Activated CD8-positive, alpha-beta memory T cell treated with anti-CD3 and anti-CD28 coated beads, Interleukin-2, amount 50 U/mL, for 1 hour (primary cell): ENCODE measurements around the gene PRR30.
"Not testable (repeated sequence)": the region's sequence is repeated elsewhere in the genome, so short reads cannot be mapped to it uniquely, and the experiment has no call there.

ENCODE experiments used
- DNase-seq: peaks from one replicate; pipeline ENCODE4 v3.0.0-alpha.2; 2020; ENCODE audit errors: extremely low read depth

PRR30 gene

DNA sequence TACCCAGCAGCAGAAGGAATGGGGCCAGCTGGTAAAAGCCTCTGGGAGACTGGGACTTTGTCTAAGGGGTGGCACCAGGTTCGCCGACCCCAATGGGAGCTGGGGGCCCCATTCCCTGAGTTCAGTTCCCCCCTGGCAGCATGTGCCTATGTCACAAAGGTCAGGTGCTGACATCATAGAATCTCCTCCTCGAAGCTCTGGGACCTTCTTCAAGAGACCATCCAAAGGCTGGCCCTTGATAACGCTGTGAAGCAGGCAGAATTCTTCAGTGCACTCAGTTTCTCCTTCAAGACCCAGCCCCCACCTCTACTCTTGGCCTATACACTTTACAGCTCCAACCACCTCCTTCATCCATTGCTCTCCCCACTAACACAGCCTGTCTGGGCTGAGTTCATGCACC is at the start of gene PRR30:
Gene PRR30, minus strand, starts transcription at position 101 of the 400 bp plus-strand sequence. CDS start 1,081 bp downstream, outside the sequence.
- DNase-seq, result no peak

- no peak for DNase-seq
Observed at GRCh38 chr2:27186613-27187345, 47.6 kb upstream of the PRR30 start.

DNA sequence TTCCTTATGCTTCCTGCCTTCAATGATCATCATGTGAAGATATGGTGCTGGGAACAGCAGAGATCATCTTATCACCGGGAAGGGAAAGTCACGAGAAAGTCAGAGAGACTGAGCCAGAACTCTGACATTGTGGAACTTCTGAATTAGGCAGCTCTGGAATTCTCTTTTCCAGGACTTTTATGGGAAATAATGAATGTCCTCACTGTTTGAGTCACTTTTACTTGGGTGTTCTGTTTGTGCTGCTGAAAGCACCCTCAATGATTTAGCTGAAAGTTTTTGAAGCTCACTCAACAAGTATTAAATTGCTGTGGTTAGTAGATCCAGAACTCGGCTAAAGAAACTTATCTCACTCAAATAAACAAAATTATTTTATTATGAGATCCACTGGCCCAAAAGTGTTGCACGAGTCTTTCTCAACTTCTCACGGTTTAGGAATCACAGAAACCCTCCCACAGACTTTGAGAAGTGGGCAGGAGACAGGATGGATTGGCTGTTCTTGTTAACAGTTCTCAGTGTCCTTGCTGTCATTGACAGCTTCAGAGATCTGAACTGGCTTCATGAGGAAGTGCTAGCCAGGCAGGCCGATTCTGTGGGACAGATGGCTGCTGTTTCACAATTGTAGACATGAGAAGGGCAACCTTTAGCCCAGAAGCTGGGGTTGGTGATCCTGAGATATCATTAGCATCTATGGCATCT is 46.3 kb upstream of the PRR30 start:
- DNase-seq, result no peak

- no peak for DNase-seq
Observed at GRCh38 chr2:27184115-27184514, 44.9 kb upstream of the PRR30 start.

DNA sequence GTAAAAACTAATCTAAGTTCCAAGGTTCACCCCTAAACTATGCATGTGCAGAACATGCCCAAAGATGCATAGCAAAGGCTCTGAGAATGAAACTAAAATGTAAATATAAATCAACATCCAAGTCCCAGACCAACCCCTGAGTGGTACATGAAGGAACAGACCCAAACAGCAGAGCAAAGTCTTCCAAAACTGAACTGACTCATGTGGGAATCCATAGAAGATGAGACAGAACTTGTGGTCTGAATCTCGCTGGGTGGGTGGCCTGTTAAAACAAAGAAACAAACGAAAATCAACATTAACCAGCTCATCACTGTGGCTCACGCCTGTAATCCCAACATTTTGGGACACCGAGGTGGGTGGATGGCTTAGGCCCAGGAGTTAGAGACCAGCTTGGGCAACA is 43.1 kb upstream of the PRR30 start:
- no peak for DNase-seq

- DNase-seq, result no peak
Observed at GRCh38 chr2:27179344-27180000, 40.3 kb upstream of the PRR30 start.

DNA sequence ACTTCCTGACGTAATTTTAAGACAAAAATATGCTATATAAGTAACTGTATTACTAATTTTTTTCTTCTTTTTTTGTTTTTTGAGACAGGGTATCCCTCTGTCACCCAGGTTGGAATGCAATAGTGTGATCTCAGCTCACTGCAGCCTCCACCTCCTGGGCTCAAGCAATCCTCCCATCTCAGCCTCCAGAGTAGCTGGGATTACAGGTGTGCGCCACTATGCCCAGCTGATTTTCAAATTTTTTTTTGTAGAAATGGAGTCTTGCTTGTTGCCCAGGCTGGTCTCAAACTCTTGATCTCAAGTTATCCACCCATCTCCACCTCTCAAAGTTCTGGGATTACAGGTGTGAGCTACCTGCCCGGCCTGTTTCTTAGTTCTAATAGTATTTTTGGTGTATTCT is 39.3 kb upstream of the PRR30 start:
- no peak for DNase-seq

GRCh38 chr2:27177441-27178351 is 38.5 kb upstream of the PRR30 start:
- DNase-seq, result no peak

DNA sequence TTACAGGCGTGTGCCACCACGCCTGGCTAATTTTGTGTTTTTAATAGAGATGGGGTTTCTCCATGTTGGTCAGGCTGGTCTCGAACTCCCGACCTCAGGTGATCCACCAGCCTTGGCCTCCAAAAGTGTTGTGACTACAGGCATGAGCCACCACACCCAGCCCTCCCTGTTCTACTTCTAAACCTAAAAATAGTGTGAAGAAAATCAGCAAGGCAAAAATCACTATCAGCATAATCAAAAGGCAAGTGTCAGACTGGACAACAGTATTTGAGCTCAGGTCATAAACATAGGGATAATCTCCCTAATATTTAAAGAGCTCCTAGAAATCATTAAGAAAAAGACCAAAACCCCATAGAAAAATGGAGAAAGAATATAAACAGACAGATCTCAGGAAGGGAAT is 36.6 kb upstream of the PRR30 start:
- DNase-seq, result not testable (repeated sequence)

GRCh38 chr2:27175330-27175729 is 36.1 kb upstream of the PRR30 start:
- no peak for DNase-seq

- no peak for DNase-seq
Observed at GRCh38 chr2:27174638-27175037, 35.4 kb upstream of the PRR30 start.

DNA sequence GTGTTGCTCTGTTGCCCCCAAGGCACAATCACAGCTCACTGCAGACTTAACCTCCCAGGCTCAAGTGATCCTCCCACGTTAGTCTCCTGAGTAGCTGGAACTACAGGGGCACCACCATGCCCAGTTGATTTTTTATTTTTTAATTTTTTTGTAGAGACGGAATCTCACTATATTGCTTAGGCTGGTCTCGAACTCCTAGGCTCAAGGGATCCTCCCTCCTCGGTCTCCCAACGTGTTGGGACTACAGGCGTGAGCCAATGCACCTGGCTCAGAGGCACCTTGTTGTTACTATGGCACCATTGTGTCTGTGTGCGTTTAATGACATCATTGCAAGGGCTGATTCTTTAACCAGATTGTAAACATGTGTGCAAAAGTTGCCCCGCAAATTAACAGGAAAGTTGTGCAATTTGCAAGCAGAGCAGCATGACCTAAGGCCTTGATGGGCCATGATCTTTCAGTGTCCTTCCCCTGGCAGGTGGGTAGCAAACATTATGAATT is 32.2 kb upstream of the PRR30 start:
- no peak for DNase-seq

GRCh38 chr2:27170581-27171337 is 31.5 kb upstream of the PRR30 start:
- DNase-seq, result no peak

DNA sequence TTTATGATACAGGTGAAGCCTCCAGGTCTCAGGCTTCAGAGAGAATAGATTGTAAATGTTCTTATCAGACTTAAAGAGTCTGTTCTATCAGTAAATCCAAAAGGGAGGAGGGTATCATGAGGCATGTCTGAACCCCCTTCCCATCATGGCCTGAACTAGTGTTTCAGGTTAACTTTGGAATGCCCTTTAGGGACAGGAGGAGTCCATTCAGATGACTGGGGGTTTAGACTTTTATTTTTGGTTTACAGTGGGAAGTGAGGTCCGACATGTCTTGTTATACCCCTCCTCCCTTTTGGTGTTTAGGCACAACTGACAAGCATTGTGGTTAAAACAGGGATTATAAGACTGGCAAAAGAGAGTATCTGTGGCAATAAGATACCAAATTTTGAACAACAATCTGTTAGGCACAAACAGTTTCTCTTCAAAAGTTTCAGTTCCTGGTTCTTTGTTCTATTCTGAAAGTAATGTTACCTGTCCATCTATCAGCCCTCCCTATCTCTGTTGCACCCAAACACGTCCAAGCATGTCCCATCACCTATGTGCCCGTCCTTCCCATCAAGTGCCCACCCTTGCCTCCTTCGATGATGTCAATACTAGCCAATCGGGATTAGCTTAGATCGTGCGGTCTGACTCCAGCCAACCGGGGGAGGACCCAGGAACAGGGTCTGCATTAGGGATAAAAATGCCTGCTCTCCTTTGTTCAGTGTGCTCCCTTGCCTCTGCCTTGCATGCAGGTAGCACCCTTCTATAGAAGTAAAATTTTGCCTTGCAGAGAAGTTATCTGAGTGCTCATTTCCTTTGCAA is 26.0 kb upstream of the PRR30 start:
- DNase-seq, result no peak

GRCh38 chr2:27162151-27163121 is 23.2 kb upstream of the PRR30 start:
- no peak for DNase-seq

- no peak for DNase-seq
Observed at GRCh38 chr2:27160191-27160590, 21.0 kb upstream of the PRR30 start.

- DNase-seq, result no peak
Observed at GRCh38 chr2:27159271-27159670, 20.1 kb upstream of the PRR30 start.

GRCh38 chr2:27158468-27158867 is 19.3 kb upstream of the PRR30 start:
- DNase-seq, result no peak

- DNase-seq, result no peak
Observed at GRCh38 chr2:27155069-27155520, 15.9 kb upstream of the PRR30 start.
